ENCODE results near the gene DNAJA4.

- no peak for TF ChIP-seq CTCF (IDR thresholded peaks at IDR 0.05)
- TF ChIP-seq POLR2A (IDR thresholded peaks at IDR 0.05) = no peak
Measured at GRCh38 chr15:78314181-78314581, 49.8 kb downstream of the DNAJA4 start.
